HCT116 (cell line): ENCODE results near the gene CRIP1. TPM values are rescaled to one million over a fixed set of nuclear protein-coding genes. Genes with fewer than 3 reads are reported as not detected.

Source experiments
- ATAC-seq: fragments of 200-7000 bp; cut with Tn5 transposase; 2 replicates; pipeline ENCODE4 v1.9.1; 2020; ENCODE audit warnings: mild to moderate bottlenecking, moderate library complexity
- BruUV-seq: library from RNA; stranded (reverse); fragments of 400-500 nt; replicated peaks from 2 replicates; lab custom pipeline; 2021; lab: Mats Ljungman, UMichigan
- CTCF ChIA-PET: fragments of 300-600 bp; sonication (Branson Sonifier 250); formaldehyde crosslinking; loops from one replicate; lab custom pipeline; 2021; ENCODE audit warnings: antibody characterized with exemption; lab: Charles Lee
- POLR2A ChIA-PET: fragments of 300-600, 350-600 bp; sonication (Branson Sonifier 250); formaldehyde crosslinking; loops from one replicate; lab custom pipeline; 2021; ENCODE audit warnings: antibody characterized with exemption; lab: Charles Lee
- RAD21 ChIA-PET, 2 experiments: fragments of 300-600 bp; sonication (Branson Sonifier 250); formaldehyde crosslinking; loops; one replicate each; lab custom pipeline; 2023; ENCODE audit warnings: low total read pairs in 2 of 2; ENCODE audit not compliant: uncharacterized antibody in 2 of 2, unreplicated experiment in 2 of 2, low non-redundant PET in 1 of 2; lab: Charles Lee
- DNase-seq: peaks from one replicate; pipeline ENCODE4 v3.0.0-alpha.2; 2010; ENCODE audit warnings: low read depth, low spot score
- H2AFZ ChIP-seq: fragments of 200-600 bp; shearing (Covaris generic), sonication (generic); 2 replicates; pipeline ENCODE4 v1.6.1; 2017; ENCODE audit warnings: low read depth, mixed run types, mixed read lengths, antibody characterized with exemption, low read length; ENCODE audit not compliant: poor library complexity, severe bottlenecking
- H3K27ac ChIP-seq: 2 replicates; pipeline ENCODE4 v1.5.1; 2012; ENCODE audit warnings: low read depth, low read length
- H3K27me3 ChIP-seq: fragments of 200-600 bp; sonication (generic); 2 replicates; pipeline ENCODE4 v1.6.1; 2016; ENCODE audit warnings: mixed run types, low read length, mixed read lengths; ENCODE audit not compliant: insufficient read depth
- H3K36me3 ChIP-seq, 2 experiments: fragments of 200-500 bp in 1 of 2; fragments of 200-600 bp in 1 of 2; sonication (Bioruptor generic) in 1 of 2; sonication (generic) in 1 of 2; 2 replicates each; pipeline versions ENCODE4 v1.5.1 to v1.6.1; 2014 to 2016; ENCODE audit warnings: low read length in 2 of 2, inconsistent platforms in 1 of 2, mixed read lengths in 1 of 2, mixed run types in 1 of 2; ENCODE audit not compliant: insufficient read depth in 2 of 2, control insufficient read depth in 1 of 2
- H3K4me1 ChIP-seq, 2 experiments: fragments of 200-600 bp in 1 of 2; sonication (generic) in 1 of 2; 2 replicates each; pipeline versions ENCODE4 v1.5.1 to v1.6.1; 2012 to 2017; ENCODE audit warnings: low read length in 2 of 2, inconsistent platforms in 1 of 2, mild to moderate bottlenecking in 1 of 2, mixed read lengths in 1 of 2, mixed run types in 1 of 2, moderate library complexity in 1 of 2; ENCODE audit not compliant: insufficient read depth in 2 of 2, control insufficient read depth in 1 of 2
- H3K4me2 ChIP-seq: fragments of 200-600 bp; sonication (generic); 2 replicates; pipeline ENCODE4 v1.6.1; 2017; ENCODE audit warnings: mixed run types, low read length, mixed read lengths
- H3K4me3 ChIP-seq, 2 experiments: fragments of 200-600 bp in 1 of 2; sonication (generic) in 1 of 2; replicated peaks in 1 of 2; 2 replicates each; pipeline ENCODE4 v1.5.1; 2011 to 2016; ENCODE audit warnings: low read length in 2 of 2, control low read depth in 1 of 2, low read depth in 1 of 2, mild to moderate bottlenecking in 1 of 2, mixed read lengths in 1 of 2, mixed run types in 1 of 2
- H3K79me2 ChIP-seq: fragments of 200-600 bp; sonication (generic); 2 replicates; pipeline ENCODE4 v1.6.1; 2017; ENCODE audit warnings: mild to moderate bottlenecking, mixed run types, low read length, moderate library complexity, mixed read lengths; ENCODE audit not compliant: insufficient read depth
- H3K9ac ChIP-seq: fragments of 200-600 bp; sonication (generic); 2 replicates; pipeline ENCODE4 v1.6.1; 2016; ENCODE audit warnings: low read length, mixed read lengths
- H3K9me2 ChIP-seq: fragments of 200-600 bp; sonication (generic), shearing (Covaris generic); 2 replicates; pipeline ENCODE4 v1.6.1; 2017; ENCODE audit warnings: mixed run types, mild to moderate bottlenecking, moderate library complexity; ENCODE audit not compliant: insufficient read depth
- H3K9me3 ChIP-seq, 2 experiments: fragments of 200-500 bp in 1 of 2; fragments of 200-600 bp in 1 of 2; sonication (Bioruptor generic) in 1 of 2; sonication (generic) in 1 of 2; 2 replicates each; pipeline ENCODE4 v1.6.1; 2014 to 2017; ENCODE audit warnings: low read length in 2 of 2, mixed read lengths in 2 of 2, inconsistent platforms in 1 of 2, low read depth in 1 of 2, mild to moderate bottlenecking in 1 of 2, mixed run types in 1 of 2, moderate library complexity in 1 of 2; ENCODE audit not compliant: control insufficient read depth in 1 of 2, insufficient read depth in 1 of 2
- H4K20me1 ChIP-seq: fragments of 200-600 bp; sonication (generic), shearing (Covaris generic); 2 replicates; pipeline ENCODE4 v1.6.1; 2017; ENCODE audit warnings: mixed run types, mild to moderate bottlenecking, moderate library complexity; ENCODE audit not compliant: insufficient read depth
- ATF3 ChIP-seq: IDR thresholded peaks from 2 replicates; pipeline ENCODE4 v1.6.1; 2012
- CBX3 ChIP-seq: IDR thresholded peaks from 2 replicates; pipeline ENCODE4 v1.6.1; 2012; ENCODE audit warnings: low read depth
- EGR1 ChIP-seq: IDR thresholded peaks from 2 replicates; pipeline ENCODE4 v1.6.1; 2012; ENCODE audit warnings: low read depth
- EZH2phosphoT487 ChIP-seq: fragments of 200-600 bp; IDR thresholded peaks from 2 replicates; pipeline ENCODE4 v1.6.1; 2018; ENCODE audit warnings: antibody characterized with exemption, borderline replicate concordance
- FOSL1 ChIP-seq: IDR thresholded peaks from 2 replicates; pipeline ENCODE4 v1.6.1; 2012; ENCODE audit warnings: low read depth
- MAX ChIP-seq: IDR thresholded peaks from 2 replicates; pipeline ENCODE4 v1.6.1; 2012
- POLR2A ChIP-seq: IDR thresholded peaks from 2 replicates; pipeline ENCODE4 v1.7.0; 2011; ENCODE audit warnings: borderline replicate concordance; ENCODE audit not compliant: insufficient read depth, insufficient read length; ENCODE audit errors: extremely low read depth
- RAD21 ChIP-seq: IDR thresholded peaks from 2 replicates; pipeline ENCODE4 v1.6.1; 2012; ENCODE audit warnings: low read depth, mild to moderate bottlenecking
- SIN3A ChIP-seq: IDR thresholded peaks from 2 replicates; pipeline ENCODE4 v1.6.1; 2012; ENCODE audit warnings: low read depth
- SP1 ChIP-seq: IDR thresholded peaks from 2 replicates; pipeline ENCODE4 v1.6.1; 2012; ENCODE audit warnings: low read depth
- SRF ChIP-seq: IDR thresholded peaks from 2 replicates; pipeline ENCODE4 v1.6.1; 2012; ENCODE audit warnings: low read depth
- TCF7L2 ChIP-seq: IDR thresholded peaks from 2 replicates; pipeline ENCODE4 v1.7.0; 2011; ENCODE audit warnings: borderline replicate concordance, inconsistent platforms; ENCODE audit not compliant: insufficient read depth, insufficient read length; ENCODE audit errors: extremely low read depth
- YY1 ChIP-seq: IDR thresholded peaks from 2 replicates; pipeline ENCODE4 v1.6.1; 2011; ENCODE audit warnings: low read length, low read depth, moderate library complexity, mild to moderate bottlenecking; ENCODE audit not compliant: insufficient replicate concordance; ENCODE audit errors: extremely low read depth
- ZBTB33 ChIP-seq: IDR thresholded peaks from 2 replicates; pipeline ENCODE4 v1.6.1; 2011; ENCODE audit warnings: mild to moderate bottlenecking, low read length, moderate library complexity; ENCODE audit not compliant: insufficient replicate concordance; ENCODE audit errors: extremely low read depth
- ZFX ChIP-seq: fragments of 450-650 bp; IDR thresholded peaks from 2 replicates; pipeline ENCODE4 v1.6.1; 2017
- ZNF274 ChIP-seq: fragments of 200-500 bp; sonication (Bioruptor generic); IDR thresholded peaks from 2 replicates; pipeline ENCODE4 v1.6.1; 2014; ENCODE audit warnings: mild to moderate bottlenecking, low read depth, low read length, inconsistent platforms
- intact Hi-C: fragments of 100-400 bp; cut with micrococcal nuclease; formaldehyde crosslinking; loops from 2 replicates; pipeline ENCODE4 v1.10.0; 2022
- total RNA-seq: library from RNA; stranded (reverse); gene quantifications from one replicate; pipeline ENCODE4 v1.2.1, GENCODE V29; 2021; ENCODE audit not compliant: unreplicated experiment

The CRIP1 gene
- total RNA-seq, 1 experiment from 2014 or later: 260 TPM

GRCh38 chr14:105527826-105528585 lies 41.3 kb downstream of the CRIP1 start (continued):
- TF ChIP-seq YY1 (peak; percentile 12), ATF3 (no peak), SRF (no peak), SIN3A (no peak)

- no peaks in the 10 kb centered on the region for H3K79me2 ChIP-seq
- H3K4me2 ChIP-seq: peak overlapping the region; percentile 84
- no peak for TF ChIP-seq ZBTB33
- no peak for TF ChIP-seq RAD21
- no peak for TF ChIP-seq SP1
- TF ChIP-seq EGR1: no peak
- no peak for TF ChIP-seq YY1
- no peak for TF ChIP-seq MAX
- no peak for TF ChIP-seq POLR2A
- no peak for TF ChIP-seq FOSL1
- no peak for TF ChIP-seq ZNF274
- TF ChIP-seq SRF: no peak
- no peak for TF ChIP-seq TCF7L2
- no peak for TF ChIP-seq ZFX
- no peak for TF ChIP-seq CBX3
- TF ChIP-seq EZH2phosphoT487: no peak
- no peaks in the 10 kb centered on the region for H4K20me1 ChIP-seq
- ATAC-seq (peak; percentile 2), DNase-seq (no peak)
- ChIA-PET CTCF (interaction anchor here (0.6 to 1.6 kb wide), 8 partner anchors 9 to 361 kb away, joined by 3 to 17 read pairs (median 6); no protein-coding TSS in a partner anchor), POLR2A (no interaction called here), RAD21 (interaction anchor here (0.6 to 1.3 kb wide), 6 partner anchors 17 to 158 kb away, joined by 3 to 6 read pairs (median 4); no protein-coding TSS in a partner anchor)
- intact Hi-C loops: loop anchor here (1.0 to 5.0 kb wide), 2 partner anchors 36 to 157 kb away; partner anchors contain the start of gene TEDC1
- no peaks in the 10 kb centered on the region for H3K9me3 ChIP-seq
- no TSS peak for BruUV-seq
- no peaks in the 10 kb centered on the region for H3K9me2 ChIP-seq
- H3K27me3 ChIP-seq: no peaks in the 10 kb centered on the region
- H3K36me3 ChIP-seq: no peaks in the 10 kb centered on the region
- H3K27ac ChIP-seq: no peak overlapping the region
- peaks cover 8 to 23% of the 10 kb centered on the region in 2 experiments; a peak in 3 of 4 replicates for H3K4me1 ChIP-seq
- H3K4me3 ChIP-seq: peak overlapping the region in 1 of 2 experiments; percentile 62; a peak in 2 of 4 replicates
- no peak overlapping the region; the same call in 1 of the 2 replicates for H3K9ac ChIP-seq
- no peak overlapping the region for H2AFZ ChIP-seq
These were observed 42.1 kb downstream of the CRIP1 start for GRCh38 chr14:105528586-105529318.
